Measurements from ENCODE around the gene SMARCA4.
"Not testable (repeated sequence)": the region's sequence is repeated elsewhere in the genome, so short reads cannot be mapped to it uniquely, and the experiment has no call there.

The SMARCA4 gene

DNA sequence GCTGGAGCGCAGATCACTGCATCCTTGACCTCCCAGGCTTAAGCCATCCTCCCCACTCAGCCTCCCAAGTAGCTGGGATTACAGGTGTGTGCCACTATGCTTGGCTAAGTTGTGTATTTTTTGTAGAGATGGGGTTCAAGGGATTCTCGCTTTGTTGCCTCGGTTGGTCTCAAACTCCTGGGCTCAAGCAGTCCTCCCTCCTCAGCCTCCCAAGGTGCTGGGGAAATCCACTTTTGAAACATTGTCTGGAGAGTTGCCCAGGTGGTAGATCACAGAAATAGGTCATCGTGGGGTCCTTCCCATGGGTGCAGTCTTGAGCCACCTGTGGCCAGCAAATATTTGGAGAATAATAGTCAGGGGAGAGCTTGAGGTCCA lies 133.7 kb downstream of the SMARCA4 start:
- Mint-ChIP-seq H3K27ac (peak overlapping the region; percentile 84 to 95), H3K27me3 (no peaks in the 10 kb centered on the region), H3K4me1 (peaks cover 76% of the 10 kb centered on the region), H3K9me3 (peaks cover 0 to 5% of the 10 kb centered on the region in 2 donors), H3K4me3 (peak overlapping the region; percentile 74 to 76)
- no peak for ATAC-seq
- DNase-seq: no peak

DNA sequence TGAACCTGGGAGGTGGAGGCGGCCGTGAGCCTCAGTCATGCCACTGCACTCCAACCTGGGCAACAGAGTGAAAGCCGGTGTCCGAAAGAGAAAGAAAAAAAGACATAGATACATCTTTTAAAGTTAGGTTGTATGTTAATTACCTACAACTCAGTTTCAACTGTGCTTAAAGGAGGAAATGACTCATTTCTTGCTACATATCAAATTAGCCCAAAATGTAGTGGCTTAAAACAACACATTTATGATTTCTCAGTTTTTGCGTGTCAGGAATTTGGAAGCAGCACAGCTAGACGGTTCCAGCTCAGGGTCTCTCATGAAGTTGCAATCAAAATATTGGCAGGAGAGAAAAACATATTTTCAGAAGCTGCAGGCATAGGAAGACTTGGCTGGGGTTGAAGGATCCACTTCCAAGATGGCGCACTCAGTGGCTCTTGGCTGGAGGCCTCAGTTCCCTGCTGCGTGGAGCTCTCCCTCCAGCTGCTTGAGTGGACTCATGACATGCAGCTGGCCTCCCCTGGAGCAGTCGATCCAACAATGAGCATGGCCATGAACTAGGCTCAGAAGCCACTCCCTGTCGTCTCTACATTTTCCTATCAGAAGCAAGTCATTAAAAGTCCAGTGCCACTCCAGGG lies 135.5 kb downstream of the SMARCA4 start:
- H3K27ac Mint-ChIP-seq: peak overlapping the region; percentile 95
- H3K4me3 Mint-ChIP-seq: peak overlapping the region; percentile 74 to 76
- H3K27me3 Mint-ChIP-seq: no peaks in the 10 kb centered on the region
- DNase-seq (peak; percentile 54 to 60), ATAC-seq (peak; percentile 65)
- peaks cover 76% of the 10 kb centered on the region for H3K4me1 Mint-ChIP-seq
- H3K9me3 Mint-ChIP-seq: peaks cover 0 to 5% of the 10 kb centered on the region in 2 donors

DNA sequence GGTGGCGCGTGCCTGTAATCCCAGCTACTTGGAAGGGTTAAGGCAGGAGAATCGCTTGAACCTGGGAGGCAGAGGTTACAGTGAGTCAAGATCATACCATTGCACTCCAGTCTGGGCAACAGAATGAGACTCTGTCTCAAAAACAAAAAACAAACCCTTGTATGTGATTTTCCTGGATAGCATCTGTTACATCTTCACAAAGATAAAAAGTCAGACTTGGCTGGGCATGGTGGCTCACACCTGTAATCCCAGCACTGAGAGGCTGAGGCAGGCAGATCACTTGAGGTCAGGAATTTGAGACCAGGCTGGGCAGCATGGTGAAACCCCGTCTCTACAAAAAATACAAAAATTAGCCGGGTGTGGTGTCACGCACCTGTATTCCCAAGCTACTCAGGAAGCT lies 136.5 kb downstream of the SMARCA4 start:
- H3K27me3 Mint-ChIP-seq, H3K4me3 Mint-ChIP-seq, H3K9me3 Mint-ChIP-seq, ATAC-seq, DNase-seq, H3K27ac Mint-ChIP-seq: not testable (repeated sequence)
- H3K4me1 Mint-ChIP-seq: peaks cover 69% of the 10 kb centered on the region

DNA sequence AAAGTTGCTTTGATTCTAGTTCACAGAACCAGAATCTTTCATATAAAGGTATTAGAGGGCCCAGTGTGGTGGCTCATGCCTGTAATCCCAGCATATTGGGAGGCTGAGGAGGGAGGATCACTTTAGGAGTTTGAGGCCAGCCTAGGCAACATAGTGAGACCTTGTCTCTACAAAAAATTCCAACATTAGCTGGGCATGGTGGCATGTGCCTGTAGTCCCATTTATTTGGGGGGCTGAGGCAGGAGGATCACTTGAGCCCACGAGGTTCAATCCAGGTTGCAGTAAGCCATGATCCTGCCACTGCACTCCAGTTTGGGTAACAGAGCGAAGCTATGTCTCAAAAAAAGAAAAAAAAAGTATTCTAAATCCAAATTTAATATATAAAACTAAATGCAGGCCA lies 137.5 kb downstream of the SMARCA4 start:
- H3K9me3 Mint-ChIP-seq: peaks cover 0 to 5% of the 10 kb centered on the region in 2 donors
- H3K27me3 Mint-ChIP-seq: no peaks in the 10 kb centered on the region
- DNase-seq: no peak
- H3K4me3 Mint-ChIP-seq: no peak overlapping the region
- ATAC-seq: no peak
- peaks cover 60% of the 10 kb centered on the region for H3K4me1 Mint-ChIP-seq
- no peak overlapping the region for H3K27ac Mint-ChIP-seq

DNA sequence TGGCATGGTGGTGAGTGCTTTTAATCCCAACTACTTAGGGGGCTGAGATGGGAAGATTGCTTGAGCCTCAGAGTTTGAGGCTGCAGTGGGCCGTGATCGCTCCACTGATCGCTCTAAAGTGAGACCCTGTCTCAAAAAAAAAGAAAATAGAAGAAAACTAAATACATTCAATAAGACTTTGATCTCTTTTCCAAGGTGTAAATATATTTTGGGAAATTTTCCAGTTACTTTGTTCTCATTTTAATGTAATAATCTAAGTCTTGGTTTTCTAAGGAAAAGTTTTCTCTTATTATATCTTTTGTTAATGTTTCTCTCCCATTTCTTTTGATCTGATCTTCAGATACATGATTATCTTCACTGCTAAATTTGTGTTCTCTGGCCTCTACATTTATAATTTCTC lies 138.0 kb downstream of the SMARCA4 start:
- Mint-ChIP-seq H3K4me3 (no peak overlapping the region), H3K4me1 (peaks cover 54% of the 10 kb centered on the region), H3K9me3 (peaks cover 0 to 5% of the 10 kb centered on the region in 2 donors), H3K27ac (peak overlapping the region in 1 of 2 donors; percentile 88), H3K27me3 (no peaks in the 10 kb centered on the region)
- ATAC-seq (no peak), DNase-seq (no peak)

DNA sequence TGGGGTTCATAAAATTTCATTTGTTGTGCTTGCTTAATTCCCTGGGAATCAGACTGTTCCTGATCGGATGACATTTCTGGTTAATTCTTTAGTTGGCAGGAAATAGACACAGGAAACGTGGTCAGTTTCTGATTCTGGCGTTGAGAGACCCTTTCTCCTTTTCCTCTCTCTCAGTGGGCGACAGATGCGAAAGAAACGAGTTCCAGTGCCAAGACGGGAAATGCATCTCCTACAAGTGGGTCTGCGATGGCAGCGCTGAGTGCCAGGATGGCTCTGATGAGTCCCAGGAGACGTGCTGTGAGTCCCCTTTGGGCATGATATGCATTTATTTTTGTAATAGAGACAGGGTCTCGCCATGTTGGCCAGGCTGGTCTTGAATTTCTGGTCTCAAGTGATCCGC lies 139.2 kb downstream of the SMARCA4 start:
- Mint-ChIP-seq H3K9me3 (peaks cover 0 to 5% of the 10 kb centered on the region in 2 donors), H3K27me3 (no peaks in the 10 kb centered on the region), H3K27ac (no peak overlapping the region), H3K4me1 (peaks cover 42% of the 10 kb centered on the region), H3K4me3 (no peak overlapping the region)
- DNase-seq (no peak), ATAC-seq (no peak)

DNA sequence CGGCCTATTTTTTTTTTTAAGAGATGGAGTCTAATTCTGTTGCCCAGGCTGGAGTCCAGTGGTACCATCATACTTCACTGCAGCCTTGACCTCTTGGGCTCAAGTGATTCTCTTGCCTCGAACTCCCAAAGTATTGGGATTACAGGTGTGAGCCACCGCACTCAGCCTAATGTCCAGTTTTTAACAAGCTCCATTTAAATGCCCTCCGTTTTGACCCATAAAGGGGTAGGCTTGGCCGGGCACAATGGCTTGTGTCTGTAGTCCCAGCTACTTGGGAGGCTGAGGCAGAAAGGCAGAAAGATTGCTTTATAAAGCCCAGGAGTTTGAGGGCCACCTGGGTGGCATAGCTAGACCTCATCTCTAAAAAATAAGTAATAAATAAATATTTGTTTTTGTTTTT lies 140.2 kb downstream of the SMARCA4 start:
- no peak overlapping the region for H3K27ac Mint-ChIP-seq
- H3K4me3 Mint-ChIP-seq: no peak overlapping the region
- no peaks in the 10 kb centered on the region for H3K27me3 Mint-ChIP-seq
- no peak for ATAC-seq
- DNase-seq: no peak
- peaks cover 32% of the 10 kb centered on the region for H3K4me1 Mint-ChIP-seq
- H3K9me3 Mint-ChIP-seq: peaks cover 0 to 5% of the 10 kb centered on the region in 2 donors

DNA sequence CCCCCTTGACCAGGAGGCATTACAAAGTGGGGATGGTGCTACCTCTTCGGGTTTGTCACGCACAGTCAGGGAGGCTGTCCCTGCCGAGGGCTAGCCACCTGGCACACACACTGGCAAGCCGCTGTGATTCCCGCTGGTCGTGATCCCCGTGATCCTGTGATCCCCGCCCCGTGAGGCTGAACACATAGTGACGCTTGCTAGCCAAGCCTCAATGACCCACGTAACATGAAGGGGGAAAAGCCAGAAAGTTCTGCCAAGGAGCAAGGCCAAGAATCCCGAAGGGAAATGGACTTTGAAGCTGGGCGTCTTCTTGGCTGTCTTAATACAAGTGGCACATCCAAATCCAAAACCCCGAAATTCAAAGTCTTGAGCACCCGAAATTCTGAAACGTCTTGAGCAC lies 142.1 kb downstream of the SMARCA4 start:
- H3K4me3 Mint-ChIP-seq: no peak overlapping the region
- peak overlapping the region in 1 of 2 donors; percentile 54 for H3K27ac Mint-ChIP-seq
- no peaks in the 10 kb centered on the region for H3K9me3 Mint-ChIP-seq
- no peaks in the 10 kb centered on the region for H3K27me3 Mint-ChIP-seq
- peaks cover 14% of the 10 kb centered on the region for H3K4me1 Mint-ChIP-seq
- no peak for DNase-seq
- ATAC-seq: no peak

DNA sequence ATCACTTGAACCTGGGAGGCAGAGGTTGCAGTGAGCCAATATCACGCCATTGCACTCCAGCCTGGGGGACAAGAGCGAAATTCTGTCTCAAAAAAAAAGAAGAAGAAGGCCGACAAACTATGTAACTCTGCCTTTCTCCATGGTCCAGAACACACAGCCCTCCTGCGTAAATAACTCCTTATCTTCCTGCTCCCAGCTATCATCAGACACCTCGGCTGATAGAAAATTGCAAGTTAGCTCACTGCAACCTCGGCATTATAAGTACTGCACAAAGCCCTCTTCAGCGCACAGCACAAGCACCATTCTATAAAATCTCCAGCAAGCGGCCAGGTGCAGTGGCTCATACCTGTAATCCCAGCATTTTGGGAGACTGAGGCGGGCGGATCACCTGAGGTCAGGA lies 142.8 kb downstream of the SMARCA4 start:
- H3K27ac Mint-ChIP-seq: not testable (repeated sequence)
- peaks cover 14% of the 10 kb centered on the region for H3K4me1 Mint-ChIP-seq

DNA sequence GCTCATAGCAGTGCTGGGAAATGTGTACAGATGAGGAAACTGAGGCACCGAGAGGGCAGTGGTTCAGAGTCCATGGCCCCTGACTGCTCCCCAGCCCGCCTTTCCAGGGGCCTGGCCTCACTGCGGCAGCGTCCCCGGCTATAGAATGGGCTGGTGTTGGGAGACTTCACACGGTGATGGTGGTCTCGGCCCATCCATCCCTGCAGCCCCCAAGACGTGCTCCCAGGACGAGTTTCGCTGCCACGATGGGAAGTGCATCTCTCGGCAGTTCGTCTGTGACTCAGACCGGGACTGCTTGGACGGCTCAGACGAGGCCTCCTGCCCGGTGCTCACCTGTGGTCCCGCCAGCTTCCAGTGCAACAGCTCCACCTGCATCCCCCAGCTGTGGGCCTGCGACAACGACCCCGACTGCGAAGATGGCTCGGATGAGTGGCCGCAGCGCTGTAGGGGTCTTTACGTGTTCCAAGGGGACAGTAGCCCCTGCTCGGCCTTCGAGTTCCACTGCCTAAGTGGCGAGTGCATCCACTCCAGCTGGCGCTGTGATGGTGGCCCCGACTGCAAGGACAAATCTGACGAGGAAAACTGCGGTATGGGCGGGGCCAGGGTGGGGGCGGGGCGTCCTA lies 144.3 kb downstream of the SMARCA4 start:
- H3K27ac Mint-ChIP-seq: no peak overlapping the region
- ATAC-seq: no peak
- H3K4me1 Mint-ChIP-seq: peaks cover 2% of the 10 kb centered on the region
- no peaks in the 10 kb centered on the region for H3K27me3 Mint-ChIP-seq
- no peak overlapping the region for H3K4me3 Mint-ChIP-seq
- DNase-seq: no peak
- H3K9me3 Mint-ChIP-seq: no peaks in the 10 kb centered on the region

More for the DNA sequence above, 142.8 kb downstream of the SMARCA4 start:
- H3K4me3 Mint-ChIP-seq, DNase-seq, ATAC-seq, H3K9me3 Mint-ChIP-seq, H3K27me3 Mint-ChIP-seq: not testable (repeated sequence)

DNA sequence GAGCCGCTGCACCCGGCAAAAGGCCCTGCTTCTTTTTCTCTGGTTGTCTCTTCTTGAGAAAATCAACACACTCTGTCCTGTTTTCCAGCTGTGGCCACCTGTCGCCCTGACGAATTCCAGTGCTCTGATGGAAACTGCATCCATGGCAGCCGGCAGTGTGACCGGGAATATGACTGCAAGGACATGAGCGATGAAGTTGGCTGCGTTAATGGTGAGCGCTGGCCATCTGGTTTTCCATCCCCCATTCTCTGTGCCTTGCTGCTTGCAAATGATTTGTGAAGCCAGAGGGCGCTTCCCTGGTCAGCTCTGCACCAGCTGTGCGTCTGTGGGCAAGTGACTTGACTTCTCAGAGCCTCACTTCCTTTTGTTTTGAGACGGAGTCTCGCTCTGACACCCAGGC lies 145.6 kb downstream of the SMARCA4 start:
- ATAC-seq: no peak
- Mint-ChIP-seq H3K4me1 (no peaks in the 10 kb centered on the region), H3K27me3 (no peaks in the 10 kb centered on the region), H3K4me3 (no peak overlapping the region), H3K9me3 (no peaks in the 10 kb centered on the region), H3K27ac (no peak overlapping the region)
- no peak for DNase-seq

DNA sequence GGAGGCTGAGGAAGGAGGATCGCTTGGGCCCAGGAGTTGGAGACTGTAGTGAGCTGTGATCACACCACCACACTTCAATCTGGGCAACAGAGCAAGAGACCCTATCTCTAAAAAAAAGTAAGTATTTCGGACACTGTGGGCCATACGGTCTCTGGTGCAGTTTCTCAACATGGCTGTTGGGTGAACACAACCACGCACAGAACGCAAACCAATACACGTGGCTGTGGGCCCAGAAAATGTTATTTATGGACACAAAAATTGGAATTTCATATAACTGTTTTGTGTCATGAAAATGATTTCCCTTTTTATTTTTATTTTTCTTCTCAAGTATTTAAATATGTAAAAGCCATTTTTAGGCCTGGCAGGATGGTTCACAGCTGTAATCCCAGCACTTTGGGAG lies 147.9 kb downstream of the SMARCA4 start:
- Mint-ChIP-seq H3K4me3 (no peak overlapping the region), H3K4me1 (no peaks in the 10 kb centered on the region), H3K27ac (peak overlapping the region in 1 of 2 donors; percentile 34), H3K27me3 (no peaks in the 10 kb centered on the region), H3K9me3 (no peaks in the 10 kb centered on the region)
- no peak for ATAC-seq
- DNase-seq: no peak

DNA sequence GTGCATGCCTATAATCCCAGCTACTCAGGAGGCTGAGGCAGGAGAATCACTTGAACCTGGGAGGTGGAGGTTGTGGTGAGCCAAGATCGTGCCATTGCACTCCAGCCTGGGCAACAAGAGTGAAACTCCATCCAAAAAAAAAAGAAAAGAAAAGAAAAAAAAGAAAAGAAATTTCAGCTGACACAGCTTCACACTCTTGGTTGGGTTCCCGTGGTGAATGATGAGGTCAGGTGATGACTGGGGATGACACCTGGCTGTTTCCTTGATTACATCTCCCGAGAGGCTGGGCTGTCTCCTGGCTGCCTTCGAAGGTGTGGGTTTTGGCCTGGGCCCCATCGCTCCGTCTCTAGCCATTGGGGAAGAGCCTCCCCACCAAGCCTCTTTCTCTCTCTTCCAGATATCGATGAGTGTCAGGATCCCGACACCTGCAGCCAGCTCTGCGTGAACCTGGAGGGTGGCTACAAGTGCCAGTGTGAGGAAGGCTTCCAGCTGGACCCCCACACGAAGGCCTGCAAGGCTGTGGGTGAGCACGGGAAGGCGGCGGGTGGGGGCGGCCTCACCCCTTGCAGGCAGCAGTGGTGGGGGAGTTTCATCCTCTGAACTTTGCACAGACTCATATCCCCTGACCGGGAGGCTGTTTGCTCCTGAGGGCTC lies 150.4 kb downstream of the SMARCA4 start:
- peak overlapping the region in 1 of 2 donors; percentile 74 for H3K27ac Mint-ChIP-seq
- ATAC-seq: no peak

DNA sequence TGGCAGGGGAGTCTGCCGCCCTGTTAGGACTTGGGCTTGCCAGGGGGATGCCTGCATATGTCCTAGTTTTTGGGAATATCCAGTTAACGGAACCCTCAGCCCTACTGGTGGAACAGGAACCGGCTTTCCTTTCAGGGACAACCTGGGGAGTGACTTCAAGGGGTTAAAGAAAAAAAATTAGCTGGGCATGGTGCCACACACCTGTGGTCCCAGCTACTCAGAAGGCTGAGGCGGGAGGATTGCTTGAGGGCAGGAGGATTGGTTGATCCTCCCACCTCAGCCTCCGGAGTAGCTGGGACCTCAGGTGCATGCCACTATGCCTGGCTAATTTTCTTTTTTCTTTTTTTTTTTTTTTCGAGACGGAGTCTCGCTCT lies 150.9 kb downstream of the SMARCA4 start:
- no peaks in the 10 kb centered on the region for H3K27me3 Mint-ChIP-seq
- DNase-seq: no peak
- H3K4me3 Mint-ChIP-seq: no peak overlapping the region
- H3K27ac Mint-ChIP-seq: peak overlapping the region in 1 of 2 donors; percentile 71
- no peak for ATAC-seq
- H3K4me1 Mint-ChIP-seq: no peaks in the 10 kb centered on the region
- no peaks in the 10 kb centered on the region for H3K9me3 Mint-ChIP-seq

More for the DNA sequence above, 150.4 kb downstream of the SMARCA4 start:
- no peak for DNase-seq
- no peaks in the 10 kb centered on the region for H3K9me3 Mint-ChIP-seq
- no peak overlapping the region for H3K4me3 Mint-ChIP-seq
- no peaks in the 10 kb centered on the region for H3K27me3 Mint-ChIP-seq
- H3K4me1 Mint-ChIP-seq: no peaks in the 10 kb centered on the region
